H1 (cell line): ENCODE measurements around the gene CD59. TPM values are rescaled to one million over a fixed set of nuclear protein-coding genes. Genes with fewer than 3 reads are reported as not detected.

Experiments
- CTCF ChIA-PET: fragments of 300-600 bp; sonication (Branson Sonifier 250); formaldehyde crosslinking; loops from one replicate; lab custom pipeline; 2021; ENCODE audit not compliant: partially characterized antibody; lab: Charles Lee
- POLR2A ChIA-PET: fragments of 300-600 bp; sonication (Branson Sonifier 250); formaldehyde crosslinking; loops from one replicate; lab custom pipeline; 2021; ENCODE audit warnings: inconsistent platforms; ENCODE audit not compliant: partially characterized antibody; lab: Charles Lee
- DNase-seq, 2 experiments: peaks; one replicate each; pipeline versions ENCODE4 v3.0.0 to v3.0.0-alpha.2; 2010 to 2022; ENCODE audit warnings: low spot score in 2 of 2, low read depth in 1 of 2, mixed read lengths in 1 of 2
- FAIRE-seq: peaks from 2 replicates; lab custom pipeline; 2011; peaks lifted over from hg19 to GRCh38; lab: Jason Lieb, UNC
- H2AFZ ChIP-seq: 2 replicates; pipeline ENCODE4 v1.8.1; 2012; ENCODE audit warnings: low read length, inconsistent platforms
- H2AK5ac ChIP-seq: 2 replicates; pipeline ENCODE4 v1.6.1; 2013; ENCODE audit warnings: low read depth, low read length
- H2BK120ac ChIP-seq: replicated peaks from 2 replicates; pipeline ENCODE3; 2013; ENCODE audit warnings: low read depth, low read length, inconsistent platforms
- H2BK12ac ChIP-seq: 2 replicates; pipeline ENCODE4 v1.6.1; 2013; ENCODE audit warnings: low read depth, low read length
- H2BK15ac ChIP-seq: 2 replicates; pipeline ENCODE4 v1.6.1; 2013; ENCODE audit warnings: low read length
- H2BK20ac ChIP-seq: 2 replicates; pipeline ENCODE4 v1.6.1; 2013; ENCODE audit warnings: low read length
- H2BK5ac ChIP-seq: 2 replicates; pipeline ENCODE4 v1.6.1; 2013; ENCODE audit warnings: low read depth, low read length
- H3K14ac ChIP-seq: 2 replicates; pipeline ENCODE4 v1.6.1; 2013; ENCODE audit warnings: inconsistent platforms; ENCODE audit not compliant: insufficient read length
- H3K18ac ChIP-seq: 2 replicates; pipeline ENCODE4 v1.6.1; 2013; ENCODE audit warnings: low read length; ENCODE audit errors: extremely low read depth
- H3K23ac ChIP-seq: 2 replicates; pipeline ENCODE4 v1.6.1; 2013; ENCODE audit warnings: inconsistent platforms; ENCODE audit not compliant: insufficient read length
- H3K23me2 ChIP-seq: 2 replicates; pipeline ENCODE4 v1.6.1; 2013; ENCODE audit warnings: low read depth, low read length
- H3K27ac ChIP-seq: 2 replicates; pipeline ENCODE4 v1.6.1; 2011; ENCODE audit warnings: low read depth, low read length, inconsistent platforms
- H3K27me3 ChIP-seq, 4 experiments: replicated peaks in 1 of 4; 1 replicate in 1 of 4; 2 replicates in 3 of 4; pipeline versions ENCODE4 v1.6.1 to v1.8.1; 2011 to 2013; ENCODE audit warnings: low read length in 3 of 4, mild to moderate bottlenecking in 3 of 4, inconsistent platforms in 2 of 4, mixed read lengths in 2 of 4, moderate library complexity in 1 of 4; ENCODE audit not compliant: control insufficient read depth in 3 of 4, insufficient read depth in 3 of 4; ENCODE audit errors: extremely low read depth in 1 of 4
- H3K36me3 ChIP-seq, 4 experiments: 2 replicates each; pipeline versions ENCODE4 v1.6.1 to v1.8.1; 2011 to 2013; ENCODE audit warnings: mild to moderate bottlenecking in 4 of 4, low read length in 3 of 4, moderate library complexity in 2 of 4, control low read depth in 1 of 4, inconsistent platforms in 1 of 4; ENCODE audit not compliant: insufficient read depth in 4 of 4, control insufficient read depth in 2 of 4
- H3K4ac ChIP-seq: replicated peaks from 2 replicates; pipeline ENCODE3; 2013; ENCODE audit warnings: low read length, low read depth, mixed read lengths, inconsistent platforms; ENCODE audit not compliant: insufficient read length
- H3K4me1 ChIP-seq, 4 experiments: replicated peaks in 1 of 4; 1 replicate in 1 of 4; 2 replicates in 3 of 4; pipeline versions ENCODE4 v1.6.1 to v1.8.1; 2011 to 2013; ENCODE audit warnings: low read length in 3 of 4, inconsistent platforms in 2 of 4, mixed read lengths in 1 of 4; ENCODE audit not compliant: insufficient read depth in 4 of 4, control insufficient read depth in 3 of 4
- H3K4me2 ChIP-seq, 2 experiments: 2 replicates each; pipeline versions ENCODE4 v1.6.1 to v1.8.1; 2011 to 2013; ENCODE audit warnings: low read depth in 2 of 2, low read length in 2 of 2, control low read depth in 1 of 2, inconsistent platforms in 1 of 2, mild to moderate bottlenecking in 1 of 2; ENCODE audit not compliant: insufficient read depth in 1 of 2
- H3K4me3 ChIP-seq, 4 experiments: fragments of 200-600, 300-600 bp in 1 of 4; sonication (generic), shearing (Covaris generic), sonication (Bioruptor Twin) in 1 of 4; 2 replicates each; pipeline versions ENCODE4 v1.5.1 to v1.8.1; 2011 to 2016; ENCODE audit warnings: low read length in 4 of 4, low read depth in 3 of 4, control low read depth in 2 of 4, inconsistent platforms in 2 of 4, mild to moderate bottlenecking in 2 of 4, mixed read lengths in 1 of 4, moderate library complexity in 1 of 4; ENCODE audit not compliant: insufficient read depth in 2 of 4; ENCODE audit errors: extremely low read depth in 1 of 4
- H3K56ac ChIP-seq: replicated peaks from 2 replicates; pipeline ENCODE3; 2013; ENCODE audit warnings: low read depth, mild to moderate bottlenecking, mixed read lengths, low read length, inconsistent platforms; ENCODE audit not compliant: insufficient read length
- H3K79me1 ChIP-seq: 2 replicates; pipeline ENCODE4 v1.6.1; 2013; ENCODE audit warnings: low read depth, low read length, control low read depth
- H3K79me2 ChIP-seq, 2 experiments: 2 replicates each; pipeline versions ENCODE4 v1.6.1 to v1.8.1; 2012 to 2013; ENCODE audit warnings: low read length in 2 of 2, mild to moderate bottlenecking in 2 of 2, inconsistent platforms in 1 of 2; ENCODE audit not compliant: insufficient read depth in 2 of 2, control insufficient read depth in 1 of 2
- H3K9ac ChIP-seq, 4 experiments: replicated peaks in 1 of 4; 1 replicate in 1 of 4; 2 replicates in 3 of 4; pipeline versions ENCODE4 v1.6.1 to v1.8.1; 2011 to 2013; ENCODE audit warnings: low read depth in 3 of 4, low read length in 3 of 4, control low read depth in 2 of 4, mild to moderate bottlenecking in 2 of 4, moderate library complexity in 2 of 4, inconsistent platforms in 1 of 4; ENCODE audit errors: extremely low read depth in 1 of 4
- H3K9me3 ChIP-seq, 2 experiments: 2 replicates each; pipeline versions ENCODE4 v1.6.1 to v1.8.1; 2012 to 2013; ENCODE audit warnings: mild to moderate bottlenecking in 2 of 2, moderate library complexity in 2 of 2, control low read depth in 1 of 2, inconsistent platforms in 1 of 2, low read depth in 1 of 2, low read length in 1 of 2, mixed read lengths in 1 of 2; ENCODE audit not compliant: insufficient read depth in 2 of 2
- H4K20me1 ChIP-seq, 2 experiments: replicated peaks in 1 of 2; 2 replicates each; pipeline versions ENCODE3 to v1.8.1; 2011 to 2013; ENCODE audit warnings: inconsistent platforms in 2 of 2, low read length in 2 of 2, mild to moderate bottlenecking in 1 of 2; ENCODE audit not compliant: insufficient read depth in 2 of 2, control insufficient read depth in 1 of 2
- H4K5ac ChIP-seq: 2 replicates; pipeline ENCODE4 v1.6.1; 2013; ENCODE audit warnings: low read length, low read depth, mixed read lengths, inconsistent platforms; ENCODE audit not compliant: insufficient read length
- H4K8ac ChIP-seq: 2 replicates; pipeline ENCODE4 v1.8.0; 2013; ENCODE audit warnings: mild to moderate bottlenecking, moderate library complexity, low read length, inconsistent platforms; ENCODE audit not compliant: insufficient read depth; ENCODE audit errors: extremely low read depth
- H4K91ac ChIP-seq: replicated peaks from 2 replicates; pipeline ENCODE3; 2013; ENCODE audit warnings: low read length, mixed read lengths, inconsistent platforms; ENCODE audit not compliant: insufficient read length
- ATF3 ChIP-seq: IDR thresholded peaks from 2 replicates; pipeline ENCODE4 v1.6.1; 2011; ENCODE audit warnings: low read depth, mild to moderate bottlenecking, low read length; ENCODE audit not compliant: insufficient read depth
- CTBP2 ChIP-seq: IDR thresholded peaks from 2 replicates; pipeline ENCODE4 v1.7.0; 2011; ENCODE audit warnings: borderline replicate concordance, mild to moderate bottlenecking, moderate library complexity, mixed read lengths, low read length; ENCODE audit not compliant: insufficient read depth, insufficient read length
- E2F6 ChIP-seq: IDR thresholded peaks from 2 replicates; pipeline ENCODE4 v1.6.1; 2012; ENCODE audit warnings: inconsistent platforms
- EP300 ChIP-seq, 2 experiments: IDR thresholded peaks; 1 replicate in 1 of 2; 2 replicates in 1 of 2; pipeline ENCODE4 v1.6.1; 2011 to 2012; ENCODE audit warnings: low read depth in 2 of 2, low read length in 2 of 2, mild to moderate bottlenecking in 2 of 2, borderline replicate concordance in 1 of 2, inconsistent platforms in 1 of 2, moderate library complexity in 1 of 2
- EZH2 ChIP-seq: fragments of 200-600 bp; sonication (generic); IDR thresholded peaks from 2 replicates; pipeline ENCODE4 v1.7.1; 2012; ENCODE audit warnings: low read depth, mild to moderate bottlenecking, moderate library complexity, low read length, inconsistent platforms; ENCODE audit not compliant: severe bottlenecking
- HDAC2 ChIP-seq, 2 experiments: fragments of 300-600 bp in 1 of 2; sonication (generic) in 1 of 2; IDR thresholded peaks; 2 replicates each; pipeline ENCODE4 v1.6.1; 2011 to 2012; ENCODE audit warnings: low read depth in 2 of 2, low read length in 2 of 2, mild to moderate bottlenecking in 2 of 2, moderate library complexity in 2 of 2, borderline replicate concordance in 1 of 2, inconsistent platforms in 1 of 2
- KDM1A ChIP-seq: fragments of 200-600, 300-600 bp; sonication (generic); IDR thresholded peaks from 2 replicates; pipeline ENCODE4 v1.7.1; 2016; ENCODE audit warnings: mild to moderate bottlenecking, low read length, borderline replicate concordance
- SIRT6 ChIP-seq: IDR thresholded peaks from one replicate; pipeline ENCODE4 v1.7.1; 2012; ENCODE audit warnings: low read length, inconsistent platforms
- TAF7 ChIP-seq: optimal IDR thresholded peaks from 2 replicates; pipeline ENCODE3; 2011; ENCODE audit warnings: low read depth, mild to moderate bottlenecking, inconsistent platforms, low read length, moderate library complexity, borderline replicate concordance
- USF2 ChIP-seq: IDR thresholded peaks from 2 replicates; pipeline ENCODE4 v1.6.1; 2011; ENCODE audit warnings: low read length, improper control_type of control experiment
- WGBS, 2 experiments: shearing (Covaris generic) in 1 of 2; methylation state at CpG; one replicate each; pipeline versions ENCODE4 v1.1.6 to v1.1.7; 2013 to 2015; ENCODE audit warnings: low lambda C conversion rate in 2 of 2, mixed read lengths in 2 of 2, inconsistent platforms in 1 of 2, low coverage in 1 of 2, missing lambda C conversion rate in 1 of 2; ENCODE audit not compliant: insufficient replicate concordance in 2 of 2, insufficient coverage in 1 of 2, insufficient read length in 1 of 2; ENCODE audit errors: extremely low coverage in 1 of 2, missing lambda C conversion rate in 1 of 2; 5-methylcytosine and 5-hydroxymethylcytosine counted together
- polyA plus RNA-seq, 7 experiments: library from polyadenylated mRNA; depleted of rRNA in 3 of 7; stranded (reverse) in 5 of 7; unstranded in 2 of 7; fragments of >200 nt in 5 of 7; fragments of 200-250 nt in 2 of 7; gene quantifications; 1 replicate in 5 of 7; 2 replicates in 1 of 7; 4 replicates in 1 of 7; pipeline versions ENCODE4 v1.2.1 to v1.2.3, GENCODE V29; 2011 to 2013; ENCODE audit warnings: missing spikeins in 2 of 7, mixed read lengths in 2 of 7
- total RNA-seq: library from RNA; stranded (reverse); fragmentation: NEBNext Ultra II Directional; extraction: Animal tissue kit (Norgen Biotek cat#: 25700); gene quantifications from 2 replicates; pipeline ENCODE4 v1.2.1, GENCODE V29; 2021

CD59 gene
- total and polyA plus RNA-seq, 2 of the 8 experiments (the other 6 are each of a cell fraction or from before 2014, with no cell fraction given) = 63.1 to 90.3 TPM

- Histone ChIP-seq H3K56ac (no peak overlapping the region), H3K27ac (no peak overlapping the region), H3K79me2 (no peaks in the 10 kb centered on the region), H3K79me1 (no peaks in the 10 kb centered on the region), H2BK12ac (peak overlapping the region; percentile 77; the same call in 1 of the 2 replicates), H3K4me1 (peaks cover 0 to 9% (median 4%) of the 10 kb centered on the region in 4 experiments; a peak in 4 of 7 replicates), H2BK120ac (no peak overlapping the region), H3K9ac (no peak overlapping the region), H3K4me2 (no peak overlapping the region), H3K4ac (no peak overlapping the region), H2AFZ (0 out of 2 replicates have a peak overlapping the region, but pooled peaks have one; percentile 63), H2BK15ac (no peak overlapping the region), H4K8ac (no peak overlapping the region), H2BK20ac (0 out of 2 replicates have a peak overlapping the region, but pooled peaks have one; percentile 80), H3K36me3 (no peaks in the 10 kb centered on the region), H3K9me3 (no peaks in the 10 kb centered on the region), H2AK5ac (no peak overlapping the region), H3K27me3 (no peaks in the 10 kb centered on the region), H4K5ac (no peak overlapping the region), H3K4me3 (no peak overlapping the region), H2BK5ac (no peak overlapping the region), H3K23me2 (no peaks in the 10 kb centered on the region), H4K20me1 (no peaks in the 10 kb centered on the region), H3K14ac (no peak overlapping the region), H3K18ac (no peak overlapping the region), H4K91ac (no peak overlapping the region), H3K23ac (no peak overlapping the region)
- POLR2A ChIA-PET = no interaction called here
- DNase-seq (no peak), FAIRE-seq (no peak)
- CTCF ChIA-PET = interaction anchor here (0.6 to 14.5 kb wide), 11 partner anchors 9 to 657 kb away, joined by 3 to 167 read pairs (median 3); no protein-coding TSS in a partner anchor
- 84% methylated on average over 2 of the region's 3 CpGs; no CpG with 5 or more reads in 1 of the 2 experiments for WGBS, 2 experiments
- TF ChIP-seq TAF7 = no peak
- no peak for TF ChIP-seq E2F6
- no peak for TF ChIP-seq KDM1A
- no peak for TF ChIP-seq HDAC2 (IDR thresholded peaks at IDR 0.05; ENCODE audit: borderline replicate concordance in 1 of 2, low read depth in 2 of 2, low read length in 2 of 2)
- TF ChIP-seq USF2 = no peak
- no peak for TF ChIP-seq ATF3
- no peak for TF ChIP-seq CTBP2
- no peak for TF ChIP-seq SIRT6
- no peak for TF ChIP-seq EZH2
- no peak for TF ChIP-seq EP300 (IDR thresholded peaks at IDR 0.05; ENCODE audit: borderline replicate concordance in 1 of 2, low read depth in 2 of 2, low read length in 2 of 2)
Measured at GRCh38 chr11:33682019-33682418, 54.2 kb downstream of the CD59 start.
